HG02852 (cell line): ENCODE data around the gene HTR1A.

Experiments
- ATAC-seq: cut with Tn5 transposase; IDR thresholded peaks from one replicate; pipeline ENCODE4 v1.9.1; 2021; ENCODE audit warnings: mild to moderate bottlenecking, moderate library complexity; ENCODE audit not compliant: unreplicated experiment

HTR1A gene

GRCh38 chr5:63962279-63962678 lies at the start of gene HTR1A:
TSS of gene HTR1A (minus strand) at chr5:63962445. CDS start at chr5:63961719, 726 bp downstream.
- no peak for ATAC-seq

GRCh38 chr5:64003966-64004365 lies 41.7 kb upstream of the HTR1A start:
- no peak for ATAC-seq

GRCh38 chr5:64000096-64000495 lies 37.9 kb upstream of the HTR1A start:
- no peak for ATAC-seq

GRCh38 chr5:63987053-63987452 lies 24.8 kb upstream of the HTR1A start:
- no peak for ATAC-seq

- ATAC-seq, result no peak
Observed at GRCh38 chr5:63981864-63982263, 19.6 kb upstream of the HTR1A start.

- no peak for ATAC-seq
Observed at GRCh38 chr5:63963926-63964325, 1.7 kb upstream of the HTR1A start.

GRCh38 chr5:63963080-63963735 lies 963 bp upstream of the HTR1A start:
- peak; percentile 79 for ATAC-seq

- no peak for ATAC-seq
Observed at GRCh38 chr5:63961598-63962161, 565 bp downstream of the HTR1A start.

GRCh38 chr5:63961125-63961597 lies 1.1 kb downstream of the HTR1A start:
- ATAC-seq, result no peak

GRCh38 chr5:63960646-63961045 lies 1.6 kb downstream of the HTR1A start:
- no peak for ATAC-seq

- ATAC-seq, result no peak
Observed at GRCh38 chr5:63959177-63959982, 2.9 kb downstream of the HTR1A start.

GRCh38 chr5:63958654-63959053 lies 3.6 kb downstream of the HTR1A start:
- ATAC-seq, result no peak

GRCh38 chr5:63957617-63958016 lies 4.6 kb downstream of the HTR1A start:
- no peak for ATAC-seq

- no peak for ATAC-seq
Observed at GRCh38 chr5:63953217-63953616, 9.0 kb downstream of the HTR1A start.

- no peak for ATAC-seq
Observed at GRCh38 chr5:63935103-63935502, 27.1 kb downstream of the HTR1A start.

GRCh38 chr5:63931836-63932235 lies 30.4 kb downstream of the HTR1A start:
- no peak for ATAC-seq

GRCh38 chr5:63928451-63928850 lies 33.8 kb downstream of the HTR1A start:
- ATAC-seq, result no peak

GRCh38 chr5:63923914-63924313 lies 38.3 kb downstream of the HTR1A start:
- ATAC-seq, result no peak

- no peak for ATAC-seq
Observed at GRCh38 chr5:63919763-63920478, 42.3 kb downstream of the HTR1A start.

- no peak for ATAC-seq
Observed at GRCh38 chr5:63916786-63917185, 45.5 kb downstream of the HTR1A start.

- ATAC-seq, result no peak
Observed at GRCh38 chr5:63911871-63912270, 50.4 kb downstream of the HTR1A start.
